MM.1S (cell line): ENCODE measurements around the gene RPTOR.

Experiments used
- DNase-seq: peaks from one replicate; pipeline ENCODE4 v3.0.0-alpha.2; 2015
- H2AFZ ChIP-seq: fragments of 300-600 bp; sonication (generic); 2 replicates; pipeline ENCODE4 v1.6.0; 2016; ENCODE audit warnings: antibody characterized with exemption, low read length
- H3F3A ChIP-seq: fragments of 300-600 bp; sonication (generic); 2 replicates; pipeline ENCODE4 v1.6.1; 2016; ENCODE audit warnings: mild to moderate bottlenecking, antibody characterized with exemption, low read length, moderate library complexity, mixed read lengths; ENCODE audit not compliant: insufficient read depth
- H3K27ac ChIP-seq: fragments of 300-600 bp; sonication (generic); 2 replicates; pipeline ENCODE4 v1.5.1; 2016; ENCODE audit warnings: mild to moderate bottlenecking, low read length
- H3K27me3 ChIP-seq: fragments of 300-600 bp; sonication (generic); replicated peaks from 2 replicates; pipeline ENCODE4 v1.6.0; 2016; ENCODE audit warnings: low read length; ENCODE audit not compliant: insufficient read depth
- H3K36me3 ChIP-seq: fragments of 300-600 bp; sonication (generic); replicated peaks from 2 replicates; pipeline ENCODE4 v1.6.1; 2016; ENCODE audit warnings: mild to moderate bottlenecking, low read length, mixed read lengths; ENCODE audit not compliant: insufficient read depth
- H3K4me1 ChIP-seq: fragments of 300-600 bp; sonication (generic); 2 replicates; pipeline ENCODE4 v1.6.1; 2016; ENCODE audit warnings: low read length, mixed read lengths
- H3K4me2 ChIP-seq: fragments of 300-600 bp; sonication (generic); 2 replicates; pipeline ENCODE4 v1.6.0; 2016; ENCODE audit warnings: low read depth, low read length
- H3K4me3 ChIP-seq: fragments of 300-600 bp; sonication (generic); 2 replicates; pipeline ENCODE4 v1.5.1; 2016; ENCODE audit warnings: low read length, mixed read lengths
- H3K79me2 ChIP-seq: fragments of 300-600 bp; sonication (generic); 2 replicates; pipeline ENCODE4 v1.6.1; 2016; ENCODE audit warnings: mixed run types, low read length, mixed read lengths
- H3K9ac ChIP-seq: fragments of 300-600 bp; sonication (generic); 2 replicates; pipeline ENCODE4 v1.6.1; 2016; ENCODE audit warnings: low read length, mixed read lengths
- H3K9me2 ChIP-seq: fragments of 300-600 bp; sonication (generic); replicated peaks from 2 replicates; pipeline ENCODE4 v1.6.1; 2016; ENCODE audit warnings: mild to moderate bottlenecking, low read length, mixed read lengths; ENCODE audit not compliant: insufficient read depth
- H3K9me3 ChIP-seq: fragments of 300-600 bp; sonication (generic); replicated peaks from 2 replicates; pipeline ENCODE4 v1.6.1; 2016; ENCODE audit warnings: mild to moderate bottlenecking, low read length, mixed read lengths; ENCODE audit not compliant: insufficient read depth
- H4K20me1 ChIP-seq: fragments of 300-600 bp; sonication (generic); 2 replicates; pipeline ENCODE4 v1.6.1; 2016; ENCODE audit warnings: mild to moderate bottlenecking, low read length, moderate library complexity, mixed read lengths; ENCODE audit not compliant: insufficient read depth
- EZH2 ChIP-seq: fragments of 300-600 bp; sonication (generic); optimal IDR thresholded peaks from 2 replicates; pipeline ENCODE3; 2017; ENCODE audit warnings: low read depth, mild to moderate bottlenecking, antibody characterized with exemption, low read length, mixed read lengths
- EZH2phosphoT487 ChIP-seq: fragments of 300-600 bp; sonication (generic); IDR thresholded peaks from 2 replicates; pipeline ENCODE4 v1.6.1; 2018; ENCODE audit warnings: antibody characterized with exemption, low read length
- TF ChIP-seq, protein P1 (sequence below): fragments of 300-600 bp; sonication (generic); IDR thresholded peaks from 2 replicates; pipeline ENCODE4 v1.5.1; 2016; ENCODE audit warnings: antibody characterized with exemption, low read length, mixed read lengths

RPTOR gene

DNA sequence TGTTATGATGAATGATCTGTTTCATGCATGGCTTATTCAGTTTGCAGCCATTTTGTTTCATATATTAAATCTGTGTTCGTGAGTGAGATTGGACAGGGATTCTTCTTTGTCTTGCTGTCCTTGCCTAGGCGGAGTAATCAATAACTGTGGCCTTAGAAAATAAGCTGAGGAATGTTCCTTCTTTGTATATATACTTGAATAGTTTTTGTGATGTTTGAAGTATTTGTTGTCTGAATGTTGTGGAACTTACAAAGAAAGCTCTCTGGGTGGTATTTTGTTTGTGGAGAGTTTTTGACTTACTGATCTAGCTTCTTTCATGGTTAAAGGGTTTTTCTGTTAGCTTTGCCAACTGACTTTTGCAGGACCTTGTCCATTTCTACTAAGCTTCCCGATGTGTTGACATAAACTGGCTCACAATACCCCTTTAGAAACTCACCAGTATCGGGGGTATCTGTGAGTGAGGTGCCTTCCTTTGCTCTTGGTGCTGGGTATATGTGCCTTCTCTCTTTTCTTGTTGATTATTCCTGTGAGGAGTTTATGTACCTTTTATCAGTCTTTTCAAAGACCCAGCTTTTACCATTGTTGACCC is 166.2 kb downstream of the RPTOR start:
- Histone ChIP-seq H4K20me1 (no peaks in the 10 kb centered on the region), H3K36me3 (no peaks in the 10 kb centered on the region), H3F3A (no peaks in the 10 kb centered on the region), H3K79me2 (0 out of 2 replicates have a peak, but pooled peaks cover 10% of the 10 kb centered on the region), H3K4me2 (no peak overlapping the region), H2AFZ (no peak overlapping the region), H3K27ac (no peak overlapping the region), H3K9me3 (no peaks in the 10 kb centered on the region), H3K9ac (no peak overlapping the region), H3K4me3 (no peak overlapping the region), H3K27me3 (no peaks in the 10 kb centered on the region), H3K9me2 (no peaks in the 10 kb centered on the region), H3K4me1 (no peaks in the 10 kb centered on the region)
- no peak for DNase-seq
- TF ChIP-seq, protein P1, sequence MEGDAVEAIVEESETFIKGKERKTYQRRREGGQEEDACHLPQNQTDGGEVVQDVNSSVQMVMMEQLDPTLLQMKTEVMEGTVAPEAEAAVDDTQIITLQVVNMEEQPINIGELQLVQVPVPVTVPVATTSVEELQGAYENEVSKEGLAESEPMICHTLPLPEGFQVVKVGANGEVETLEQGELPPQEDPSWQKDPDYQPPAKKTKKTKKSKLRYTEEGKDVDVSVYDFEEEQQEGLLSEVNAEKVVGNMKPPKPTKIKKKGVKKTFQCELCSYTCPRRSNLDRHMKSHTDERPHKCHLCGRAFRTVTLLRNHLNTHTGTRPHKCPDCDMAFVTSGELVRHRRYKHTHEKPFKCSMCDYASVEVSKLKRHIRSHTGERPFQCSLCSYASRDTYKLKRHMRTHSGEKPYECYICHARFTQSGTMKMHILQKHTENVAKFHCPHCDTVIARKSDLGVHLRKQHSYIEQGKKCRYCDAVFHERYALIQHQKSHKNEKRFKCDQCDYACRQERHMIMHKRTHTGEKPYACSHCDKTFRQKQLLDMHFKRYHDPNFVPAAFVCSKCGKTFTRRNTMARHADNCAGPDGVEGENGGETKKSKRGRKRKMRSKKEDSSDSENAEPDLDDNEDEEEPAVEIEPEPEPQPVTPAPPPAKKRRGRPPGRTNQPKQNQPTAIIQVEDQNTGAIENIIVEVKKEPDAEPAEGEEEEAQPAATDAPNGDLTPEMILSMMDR: no peak
- TF ChIP-seq EZH2: no peak
- no peak for TF ChIP-seq EZH2phosphoT487

DNA sequence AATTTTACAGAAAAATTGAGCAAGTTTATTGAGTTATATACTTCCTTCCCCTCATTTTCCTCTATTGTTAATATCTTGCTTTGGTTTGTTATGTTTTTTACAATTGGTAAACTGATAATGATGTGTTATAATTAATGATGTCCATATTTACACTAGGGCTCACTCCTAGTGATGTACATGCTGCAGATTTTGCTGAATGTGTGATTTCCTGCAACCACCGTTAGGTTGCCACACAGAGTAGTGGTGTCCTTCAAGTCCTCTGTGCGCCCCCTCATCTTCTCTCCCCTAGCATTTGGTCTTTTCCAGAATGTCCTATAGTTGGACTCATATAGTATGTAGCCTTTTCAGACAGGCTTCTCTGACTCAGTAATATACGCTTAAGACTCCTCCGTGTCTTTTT is 167.5 kb downstream of the RPTOR start:
- Histone ChIP-seq H3K36me3 (no peaks in the 10 kb centered on the region), H3K9me2 (no peaks in the 10 kb centered on the region), H3K9me3 (no peaks in the 10 kb centered on the region), H3K27ac (no peak overlapping the region), H3K79me2 (0 out of 2 replicates have a peak, but pooled peaks cover 9% of the 10 kb centered on the region), H3K4me3 (no peak overlapping the region), H3K4me1 (no peaks in the 10 kb centered on the region), H3K4me2 (no peak overlapping the region), H3F3A (no peaks in the 10 kb centered on the region), H3K9ac (no peak overlapping the region), H2AFZ (no peak overlapping the region), H4K20me1 (no peaks in the 10 kb centered on the region), H3K27me3 (no peaks in the 10 kb centered on the region)
- DNase-seq: no peak
- TF ChIP-seq EZH2phosphoT487: no peak

GRCh38 chr17:80712606-80713005 is 168.0 kb downstream of the RPTOR start:
- Histone ChIP-seq H3K4me1 (no peaks in the 10 kb centered on the region), H3K27ac (no peak overlapping the region), H3K27me3 (no peaks in the 10 kb centered on the region), H3K4me2 (no peak overlapping the region), H2AFZ (no peak overlapping the region), H3K4me3 (no peak overlapping the region), H3K9me2 (no peaks in the 10 kb centered on the region), H3K9me3 (no peaks in the 10 kb centered on the region), H3K9ac (no peak overlapping the region), H3K79me2 (peaks cover 14% of the 10 kb centered on the region; the same call in 1 of the 2 replicates), H4K20me1 (no peaks in the 10 kb centered on the region), H3F3A (no peaks in the 10 kb centered on the region), H3K36me3 (no peaks in the 10 kb centered on the region)
- TF ChIP-seq EZH2phosphoT487 (no peak), EZH2 (no peak)
- TF ChIP-seq, protein P1: no peak
- DNase-seq: no peak

GRCh38 chr17:80716986-80717719 is 172.5 kb downstream of the RPTOR start:
- no peak overlapping the region for H3K27ac ChIP-seq
- no peak overlapping the region for H2AFZ ChIP-seq
- no peaks in the 10 kb centered on the region for H3K9me2 ChIP-seq
- DNase-seq: no peak
- TF ChIP-seq, protein P1: no peak
- TF ChIP-seq EZH2 (no peak), EZH2phosphoT487 (no peak)
- no peaks in the 10 kb centered on the region for H3K9me3 ChIP-seq
- H3K4me3 ChIP-seq: no peak overlapping the region
- no peaks in the 10 kb centered on the region for H3K27me3 ChIP-seq
- H4K20me1 ChIP-seq: no peaks in the 10 kb centered on the region
- no peaks in the 10 kb centered on the region for H3K4me1 ChIP-seq
- H3K79me2 ChIP-seq: peaks cover 31% of the 10 kb centered on the region
- H3K9ac ChIP-seq: no peak overlapping the region
- no peaks in the 10 kb centered on the region for H3K36me3 ChIP-seq
- H3F3A ChIP-seq: no peaks in the 10 kb centered on the region
- no peak overlapping the region for H3K4me2 ChIP-seq
